ENCODE measurements around the gene GRB10. TPM values are rescaled to one million over a fixed set of nuclear protein-coding genes. Genes with fewer than 3 reads are reported as not detected.

Gene GRB10
- total and polyA plus RNA-seq, 2 donors (not counting 3 experiments of a cell fraction or from before 2014, with no cell fraction given): 43.7 to 240 TPM

DNA sequence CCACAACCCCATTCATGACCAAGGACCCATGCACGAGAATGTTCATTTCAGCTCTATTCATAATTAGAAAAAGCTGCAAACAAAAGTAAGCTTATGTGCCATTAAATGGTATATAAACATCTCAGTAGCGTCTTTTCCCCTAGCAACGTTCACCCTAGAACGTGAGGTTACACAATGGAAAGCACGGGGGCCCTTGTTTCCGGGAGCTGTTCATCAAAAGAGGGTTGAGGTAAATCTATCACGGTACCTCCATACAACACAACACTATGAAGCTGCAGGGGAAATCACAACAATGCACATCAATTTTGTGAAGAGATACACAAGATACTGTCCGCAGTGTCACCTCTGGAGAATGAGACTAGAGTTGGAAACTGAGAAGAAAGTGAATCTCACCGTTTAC lies 136.6 kb downstream of the GRB10 start:
- H3K4me3 ChIP-seq (replicated peaks in 1 of 3; ENCODE audit: insufficient read depth in 1 of 3, low read depth in 1 of 3, low read length in 3 of 3): no peak overlapping the region
- H3K9me3 ChIP-seq (replicated peaks; ENCODE audit: control insufficient read depth, insufficient read depth, low read length): no peaks in the 10 kb centered on the region
- no peak for FAIRE-seq
- H3K27ac ChIP-seq (ENCODE audit: insufficient read depth, low read depth, low read length): no peak overlapping the region
- H3K4me2 ChIP-seq (ENCODE audit: insufficient read depth, low read length): no peak overlapping the region
- intact Hi-C loops (cut with micrococcal nuclease) (no loop called here), dilution Hi-C loops (cut with MboI; ENCODE audit: extremely low pct_ligation_motif_present, low sequenced_read_pairs) (no loop called here)
- H3K9me1 ChIP-seq (replicated peaks; ENCODE audit: control insufficient read depth, extremely low read depth, insufficient read depth, low read length): no peaks in the 10 kb centered on the region
- no peaks in the 10 kb centered on the region for H3K4me1 ChIP-seq (ENCODE audit: control insufficient read depth, extremely low read depth, insufficient read depth, low read length)
- H2AFZ ChIP-seq (ENCODE audit: low read depth, low read length): no peak overlapping the region
- H3K27me3 ChIP-seq (ENCODE audit: control insufficient read depth in 2 of 2, insufficient read depth in 2 of 2, low read length in 2 of 2): no peaks in the 10 kb centered on the region
- peaks cover 68% of the 10 kb centered on the region for H3K79me2 ChIP-seq (ENCODE audit: control insufficient read depth, insufficient read depth, low read length)
- peaks cover 0 to 15% of the 10 kb centered on the region in 2 experiments for H3K36me3 ChIP-seq (ENCODE audit: control insufficient read depth in 2 of 2, extremely low read depth in 1 of 2, insufficient read depth in 2 of 2, low read length in 2 of 2)
- no peak overlapping the region for H3K9ac ChIP-seq (replicated peaks; ENCODE audit: extremely low read depth, insufficient read depth, low read length)
- no peak for DNase-seq (ENCODE audit: low read depth, low spot score)
- CTCF ChIA-PET: interaction anchor here (1.1 to 1.2 kb wide), 2 partner anchors 12 to 30 kb away, joined by 3 read pairs; no protein-coding TSS in a partner anchor
- H4K20me1 ChIP-seq (replicated peaks; ENCODE audit: control insufficient read depth, extremely low read depth, insufficient read depth, low read length): no peaks in the 10 kb centered on the region
- no peak for TF ChIP-seq POLR2A (IDR thresholded peaks at IDR 0.05; ENCODE audit: low read depth, low read length)
- TF ChIP-seq, protein P1, sequence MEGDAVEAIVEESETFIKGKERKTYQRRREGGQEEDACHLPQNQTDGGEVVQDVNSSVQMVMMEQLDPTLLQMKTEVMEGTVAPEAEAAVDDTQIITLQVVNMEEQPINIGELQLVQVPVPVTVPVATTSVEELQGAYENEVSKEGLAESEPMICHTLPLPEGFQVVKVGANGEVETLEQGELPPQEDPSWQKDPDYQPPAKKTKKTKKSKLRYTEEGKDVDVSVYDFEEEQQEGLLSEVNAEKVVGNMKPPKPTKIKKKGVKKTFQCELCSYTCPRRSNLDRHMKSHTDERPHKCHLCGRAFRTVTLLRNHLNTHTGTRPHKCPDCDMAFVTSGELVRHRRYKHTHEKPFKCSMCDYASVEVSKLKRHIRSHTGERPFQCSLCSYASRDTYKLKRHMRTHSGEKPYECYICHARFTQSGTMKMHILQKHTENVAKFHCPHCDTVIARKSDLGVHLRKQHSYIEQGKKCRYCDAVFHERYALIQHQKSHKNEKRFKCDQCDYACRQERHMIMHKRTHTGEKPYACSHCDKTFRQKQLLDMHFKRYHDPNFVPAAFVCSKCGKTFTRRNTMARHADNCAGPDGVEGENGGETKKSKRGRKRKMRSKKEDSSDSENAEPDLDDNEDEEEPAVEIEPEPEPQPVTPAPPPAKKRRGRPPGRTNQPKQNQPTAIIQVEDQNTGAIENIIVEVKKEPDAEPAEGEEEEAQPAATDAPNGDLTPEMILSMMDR (IDR thresholded peaks at IDR 0.05; ENCODE audit: extremely low read depth in 1 of 2, insufficient read depth in 1 of 2, low read depth in 1 of 2, low read length in 2 of 2): no peak
- no peak for TF ChIP-seq FOS (IDR thresholded peaks at IDR 0.05; ENCODE audit: borderline replicate concordance, insufficient read depth, low read length)
- BruUV-seq (replicated peaks): no TSS peak
- POLR2A ChIA-PET: no interaction called here

DNA sequence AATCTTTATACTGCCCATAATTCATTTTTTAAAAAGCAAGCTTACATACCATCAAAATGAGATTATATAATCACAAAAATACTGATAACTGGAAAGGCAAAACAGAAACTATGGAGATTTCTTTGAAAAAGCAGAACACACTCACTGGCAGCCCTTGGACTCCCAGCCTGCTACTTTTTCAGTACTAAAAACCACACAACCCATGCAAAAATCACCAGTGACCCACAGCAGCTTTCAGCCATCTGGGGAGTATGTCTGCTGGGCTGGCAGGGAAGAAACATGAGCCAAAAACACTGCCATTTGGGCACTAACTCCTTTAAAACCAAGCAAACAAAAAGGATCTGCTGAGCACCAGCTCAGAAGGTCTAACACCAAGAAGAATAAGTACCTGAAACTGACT lies 137.5 kb downstream of the GRB10 start:
- Histone ChIP-seq H3K79me2 (ENCODE audit: control insufficient read depth, insufficient read depth, low read length) (peaks cover 70% of the 10 kb centered on the region), H3K9me1 (replicated peaks; ENCODE audit: control insufficient read depth, extremely low read depth, insufficient read depth, low read length) (no peaks in the 10 kb centered on the region), H3K36me3 (ENCODE audit: control insufficient read depth in 2 of 2, extremely low read depth in 1 of 2, insufficient read depth in 2 of 2, low read length in 2 of 2) (peaks cover 0 to 18% of the 10 kb centered on the region in 2 experiments), H3K4me3 (replicated peaks in 1 of 3; ENCODE audit: insufficient read depth in 1 of 3, low read depth in 1 of 3, low read length in 3 of 3) (no peak overlapping the region), H4K20me1 (replicated peaks; ENCODE audit: control insufficient read depth, extremely low read depth, insufficient read depth, low read length) (no peaks in the 10 kb centered on the region), H3K27ac (ENCODE audit: insufficient read depth, low read depth, low read length) (no peak overlapping the region), H3K9ac (replicated peaks; ENCODE audit: extremely low read depth, insufficient read depth, low read length) (no peak overlapping the region), H3K27me3 (ENCODE audit: control insufficient read depth in 2 of 2, insufficient read depth in 2 of 2, low read length in 2 of 2) (no peaks in the 10 kb centered on the region), H3K4me1 (ENCODE audit: control insufficient read depth, extremely low read depth, insufficient read depth, low read length) (no peaks in the 10 kb centered on the region), H3K9me3 (replicated peaks; ENCODE audit: control insufficient read depth, insufficient read depth, low read length) (no peaks in the 10 kb centered on the region), H2AFZ (ENCODE audit: low read depth, low read length) (no peak overlapping the region), H3K4me2 (ENCODE audit: insufficient read depth, low read length) (no peak overlapping the region)
- no peak for TF ChIP-seq POLR2A (IDR thresholded peaks at IDR 0.05; ENCODE audit: low read depth, low read length)
- TF ChIP-seq GATA2 (IDR thresholded peaks at IDR 0.05; ENCODE audit: insufficient read depth, insufficient read length, low read depth, low read length): no peak
- TF ChIP-seq, protein P2, sequence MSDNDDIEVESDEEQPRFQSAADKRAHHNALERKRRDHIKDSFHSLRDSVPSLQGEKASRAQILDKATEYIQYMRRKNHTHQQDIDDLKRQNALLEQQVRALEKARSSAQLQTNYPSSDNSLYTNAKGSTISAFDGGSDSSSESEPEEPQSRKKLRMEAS (IDR thresholded peaks at IDR 0.05; ENCODE audit: insufficient read depth, insufficient read length): no peak
- no peak for TF ChIP-seq JUN (IDR thresholded peaks at IDR 0.05; ENCODE audit: borderline replicate concordance, insufficient read depth, insufficient read length, low read depth)
- TF ChIP-seq FOS (IDR thresholded peaks at IDR 0.05; ENCODE audit: borderline replicate concordance, insufficient read depth, low read length): no peak
- dilution Hi-C loops (cut with MboI; ENCODE audit: extremely low pct_ligation_motif_present, low sequenced_read_pairs): no loop called here
- no peak for DNase-seq (ENCODE audit: low read depth, low spot score)
- CTCF ChIA-PET: interaction anchor here (0.8 kb wide), 1 partner anchor 12 kb away, joined by 3 read pairs; no protein-coding TSS in a partner anchor
- POLR2A ChIA-PET: no interaction called here
- no peak for FAIRE-seq
- intact Hi-C loops (cut with micrococcal nuclease): no loop called here
- no TSS peak for BruUV-seq (replicated peaks)

All from endothelial cell of umbilical vein (primary cell).